Thyroid gland (tissue), 4 donors: ENCODE results near the gene HCST. TPM values are rescaled to one million over a fixed set of nuclear protein-coding genes. Genes with fewer than 3 reads are reported as not detected.

ENCODE experiments used
- DNase-seq, 2 donors: peaks; one replicate each; pipeline ENCODE4 v3.0.0-alpha.2; 2019
- H3K27ac ChIP-seq, 3 donors: fragments of 200-600 bp; sonication (generic); 1 replicate in 2 of 3; 2 replicates in 1 of 3; pipeline ENCODE4 v1.5.1; 2016 to 2019; ENCODE audit warnings: mild to moderate bottlenecking in 1 of 3, moderate library complexity in 1 of 3
- H3K27me3 ChIP-seq: fragments of 200-600 bp; sonication (generic); one replicate; pipeline ENCODE4 v1.5.1; 2019
- H3K36me3 ChIP-seq, 2 donors: fragments of 200-600 bp; sonication (generic); one replicate each; pipeline ENCODE4 v1.5.1; 2016 to 2019
- H3K4me1 ChIP-seq, 2 donors: fragments of 200-600 bp; sonication (generic); one replicate each; pipeline ENCODE4 v1.5.1; 2017 to 2019
- H3K4me3 ChIP-seq, 3 donors: fragments of 200-600 bp; sonication (generic); replicated peaks in 1 of 3; 1 replicate in 2 of 3; 2 replicates in 1 of 3; pipeline ENCODE4 v1.5.1; 2016; ENCODE audit warnings: mild to moderate bottlenecking in 1 of 3
- H3K9me3 ChIP-seq: fragments of 200-600 bp; sonication (generic); one replicate; pipeline ENCODE4 v1.5.1; 2017
- CTCF ChIP-seq, 6 experiments: fragments of 200-600 bp in 3 of 6; fragments of 450-650 bp in 3 of 6; sonication (generic) in 3 of 6; IDR thresholded peaks; one replicate each; pipeline ENCODE4 v1.5.1; 2016 to 2019; ENCODE audit warnings: antibody characterized with exemption in 6 of 6, mild to moderate bottlenecking in 2 of 6, inconsistent platforms in 1 of 6, moderate library complexity in 1 of 6
- POLR2A ChIP-seq, 2 donors: fragments of 450-650 bp; IDR thresholded peaks; one replicate each; pipeline ENCODE4 v1.6.1; 2017; ENCODE audit warnings: antibody characterized with exemption in 2 of 2, mild to moderate bottlenecking in 2 of 2, moderate library complexity in 1 of 2
- WGBS, 2 donors: methylation state at CpG; one replicate each; pipeline ENCODE4 v1.1.5; 2017; 5-methylcytosine and 5-hydroxymethylcytosine counted together
- intact Hi-C: fragments of 100-400 bp; cut with DNase I; formaldehyde crosslinking; loops from one replicate; pipeline ENCODE4 v1.15.1; 2023
- total RNA-seq, 4 donors: library from RNA; depleted of rRNA; stranded (reverse); fragments of >200 nt; gene quantifications; one replicate each; pipeline ENCODE4 v1.2.3, GENCODE V29; 2016

HCST gene
- total RNA-seq, 4 donors from 2014 or later, result 1.4 to 4.4 TPM; not detected in 2

DNA sequence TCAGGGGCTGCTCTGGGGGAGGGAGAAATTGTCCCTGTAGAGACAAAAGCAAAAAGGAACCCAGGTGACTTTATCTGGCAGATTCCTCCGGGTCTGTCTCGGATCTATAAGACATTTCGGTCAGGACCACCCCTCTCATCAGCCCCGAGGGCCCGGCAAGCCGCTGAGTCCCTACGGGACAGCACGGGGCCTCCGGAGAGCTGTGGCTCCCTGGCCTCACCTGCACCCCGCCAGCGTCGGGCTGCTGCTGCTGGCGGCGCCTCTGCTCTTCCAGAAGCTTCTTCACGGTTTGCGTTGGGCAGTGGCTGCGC lies 3.9 kb upstream of the HCST start:
- WGBS, 2 donors, result 17 to 42% methylated on average over 3 to 5 of the region's 17 CpGs
- H3K4me1 ChIP-seq, result peaks cover 7 to 20% of the 10 kb centered on the region in 2 donors
- H3K9me3 ChIP-seq, result no peaks in the 10 kb centered on the region
- H3K4me3 ChIP-seq, result peak overlapping the region; percentile 31 to 95 (median 79)
- no peaks in the 10 kb centered on the region for H3K27me3 ChIP-seq
- H3K27ac ChIP-seq, result peak overlapping the region; percentile 72 to 85 (median 84)
- no peak for TF ChIP-seq POLR2A (IDR thresholded peaks at IDR 0.05)
- no peak for TF ChIP-seq CTCF (IDR thresholded peaks at IDR 0.05)
- no peak for DNase-seq
- intact Hi-C loops, result loop anchor here (5.0 kb wide), 1 partner anchor 34 kb away; no protein-coding TSS in a partner anchor
- peaks cover 25 to 30% of the 10 kb centered on the region in 2 donors for H3K36me3 ChIP-seq

DNA sequence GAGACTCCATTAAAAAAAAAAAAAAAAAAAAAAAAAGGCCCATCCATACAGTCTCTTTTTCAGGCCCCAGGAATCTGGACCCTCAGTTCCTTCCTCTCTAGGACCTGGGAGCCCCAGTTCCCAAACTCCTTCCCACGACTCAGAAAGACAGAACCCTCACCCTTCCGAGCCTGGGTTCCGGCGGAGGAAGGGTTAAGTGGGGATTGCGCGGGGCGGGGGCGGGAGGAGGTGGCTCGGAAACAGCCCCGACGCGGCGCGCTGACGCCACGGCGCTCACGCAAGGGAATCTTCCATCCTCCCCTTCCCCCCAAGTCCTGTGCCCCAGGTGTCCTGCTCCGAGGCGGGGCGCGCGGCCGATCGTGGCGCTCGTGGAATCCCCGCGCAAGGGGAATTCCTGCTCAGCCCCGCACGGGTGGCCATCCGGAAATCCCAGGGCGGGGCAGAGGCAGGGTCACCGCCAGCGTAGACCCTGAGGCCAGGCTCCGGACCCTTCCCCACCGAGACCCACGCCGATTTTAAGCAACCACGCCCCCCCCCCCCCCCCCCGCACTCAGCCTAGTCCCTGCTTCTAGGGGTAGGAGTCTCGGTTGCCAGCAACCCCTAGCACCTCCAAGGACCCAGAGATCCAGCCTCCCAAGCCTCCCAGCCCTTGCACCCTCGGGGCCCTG lies 2.6 kb upstream of the HCST start:
- no peaks in the 10 kb centered on the region for H3K9me3 ChIP-seq
- no peaks in the 10 kb centered on the region for H3K27me3 ChIP-seq
- TF ChIP-seq POLR2A (IDR thresholded peaks at IDR 0.05), result no peak
- TF ChIP-seq CTCF (IDR thresholded peaks at IDR 0.05), result no peak
- DNase-seq, result peak; percentile 88 to 91
- peaks cover 7 to 24% of the 10 kb centered on the region in 2 donors for H3K4me1 ChIP-seq
- peak overlapping the region; percentile 72 to 85 (median 84) for H3K27ac ChIP-seq
- peaks cover 16 to 22% of the 10 kb centered on the region in 2 donors for H3K36me3 ChIP-seq
- intact Hi-C loops, result loop anchor here (5.0 kb wide), 1 partner anchor 33 kb away; no protein-coding TSS in a partner anchor
- WGBS, 2 donors, result 0 to 2% methylated on average over 15 to 28 of the region's 43 CpGs
- peak overlapping the region; percentile 56 to 95 (median 79) for H3K4me3 ChIP-seq

- no peak for DNase-seq
- Histone ChIP-seq H3K27ac (peak overlapping the region; percentile 30 to 85 (median 72)), H3K27me3 (no peaks in the 10 kb centered on the region), H3K9me3 (no peaks in the 10 kb centered on the region), H3K36me3 (peaks cover 8% of the 10 kb centered on the region in 2 donors), H3K4me3 (no peak overlapping the region), H3K4me1 (peaks cover 7 to 27% of the 10 kb centered on the region in 2 donors)
- TF ChIP-seq CTCF (IDR thresholded peaks at IDR 0.05), result no peak
- TF ChIP-seq POLR2A (IDR thresholded peaks at IDR 0.05), result no peak
- WGBS, 2 donors, result 66 to 79% methylated on average over 1 to 2 of the region's 2 CpGs
- intact Hi-C loops, result no loop called here
Observed at GRCh38 chr19:35901055-35901644, 1.2 kb upstream of the HCST start.

DNA sequence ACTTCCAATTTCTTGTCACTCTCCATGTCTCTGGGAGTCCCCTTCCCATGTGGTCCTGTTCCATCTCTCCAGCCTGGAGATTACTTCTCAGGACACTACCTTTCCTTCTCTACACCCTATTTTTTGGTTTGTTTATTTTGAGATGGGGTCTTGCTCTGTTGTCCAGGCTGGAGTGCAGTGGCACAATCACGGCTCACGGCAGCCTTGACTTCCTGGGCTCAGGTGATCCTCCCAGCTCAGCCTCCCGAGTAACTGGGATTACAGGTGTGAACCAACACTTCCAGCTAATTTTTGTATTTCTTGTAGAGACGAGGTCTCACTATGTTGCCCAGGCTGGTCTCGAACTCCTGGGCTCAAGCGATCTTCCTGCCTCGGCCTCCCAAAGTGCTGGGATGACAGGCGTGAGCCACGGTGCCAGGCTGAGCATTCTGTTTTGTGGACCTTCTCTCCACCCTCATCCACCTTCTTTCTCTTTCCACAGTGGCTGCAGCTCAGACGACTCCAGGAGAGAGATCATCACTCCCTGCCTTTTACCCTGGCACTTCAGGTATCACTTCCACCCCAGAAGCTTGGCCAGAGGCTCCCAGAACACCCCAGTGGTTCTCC lies 644 bp downstream of the HCST start:
- no peak overlapping the region for H3K4me3 ChIP-seq
- no peaks in the 10 kb centered on the region for H3K9me3 ChIP-seq
- intact Hi-C loops, result no loop called here
- no peak for DNase-seq
- peaks cover 6 to 27% of the 10 kb centered on the region in 2 donors for H3K4me1 ChIP-seq
- no peaks in the 10 kb centered on the region for H3K36me3 ChIP-seq
- WGBS, 2 donors, result 68 to 80% methylated on average over 10 of the region's 10 CpGs
- TF ChIP-seq POLR2A (IDR thresholded peaks at IDR 0.05) (no peak), CTCF (IDR thresholded peaks at IDR 0.05) (no peak)
- peak overlapping the region in 2 of 3 donors; percentile 30 to 39 for H3K27ac ChIP-seq
- H3K27me3 ChIP-seq, result no peaks in the 10 kb centered on the region
